ENCODE data around the gene PXYLP1. TPM values are rescaled to one million over a fixed set of nuclear protein-coding genes. Genes with fewer than 3 reads are reported as not detected.
"Not testable (repeated sequence)": the region's sequence is repeated elsewhere in the genome, so short reads cannot be mapped to it uniquely, and the experiment has no call there.

Gene PXYLP1
- total RNA-seq, 1 donor from 2014 or later = 36.3 TPM

DNA sequence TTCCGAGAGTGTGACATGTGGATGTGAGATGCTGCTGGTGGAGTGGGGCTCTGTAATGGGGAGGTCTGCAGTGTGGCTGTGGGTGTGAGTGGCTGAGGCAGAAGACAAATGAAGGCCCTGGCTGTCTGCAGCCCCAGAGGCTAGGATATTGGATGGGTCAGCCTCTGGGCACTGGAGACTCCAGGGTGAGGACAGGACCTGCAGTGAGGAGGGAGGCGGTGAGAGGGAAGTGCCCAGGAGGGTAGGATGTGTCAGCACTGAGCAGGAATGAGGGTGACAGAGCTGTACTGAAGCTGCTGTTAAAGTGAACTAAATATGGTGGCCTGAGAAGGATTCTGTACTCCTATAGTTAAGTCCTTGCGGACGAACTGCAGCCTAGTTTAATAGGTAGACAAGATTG lies 27.3 kb upstream of the PXYLP1 start:
- Histone ChIP-seq H3K4me1 (peaks cover 6% of the 10 kb centered on the region), H2AFZ (replicated peaks) (no peak overlapping the region), H3K9ac (no peak overlapping the region), H3K79me2 (ENCODE audit: low read depth) (no peaks in the 10 kb centered on the region), H3K4me2 (no peak overlapping the region), H3K27me3 (no peaks in the 10 kb centered on the region), H3K4me3 (no peak overlapping the region), H3K36me3 (no peaks in the 10 kb centered on the region), H3F3A (ENCODE audit: low read depth) (no peaks in the 10 kb centered on the region), H3K9me3 (ENCODE audit: low read depth) (no peaks in the 10 kb centered on the region), H3K27ac (no peak overlapping the region), H4K20me1 (ENCODE audit: low read depth) (no peaks in the 10 kb centered on the region)
- peaks cover 4% of the 10 kb centered on the region for H3K27me3 Mint-ChIP-seq (ENCODE audit: insufficient read depth, low read depth)
- no peak overlapping the region for H3K4me3 Mint-ChIP-seq
- no peak overlapping the region for H3K27ac Mint-ChIP-seq
- no peaks in the 10 kb centered on the region for H3K36me3 Mint-ChIP-seq
- peaks cover 3% of the 10 kb centered on the region for H3K4me1 Mint-ChIP-seq
- DNase-seq (ENCODE audit: low spot score) = no peak
- no peaks in the 10 kb centered on the region for H3K9me3 Mint-ChIP-seq
- TF ChIP-seq CTCF (IDR thresholded peaks at IDR 0.05) = no peak
- no peak for TF ChIP-seq EZH2 (IDR thresholded peaks at IDR 0.05)
- no peak for TF ChIP-seq EZH2phosphoT487 (IDR thresholded peaks at IDR 0.05)

DNA sequence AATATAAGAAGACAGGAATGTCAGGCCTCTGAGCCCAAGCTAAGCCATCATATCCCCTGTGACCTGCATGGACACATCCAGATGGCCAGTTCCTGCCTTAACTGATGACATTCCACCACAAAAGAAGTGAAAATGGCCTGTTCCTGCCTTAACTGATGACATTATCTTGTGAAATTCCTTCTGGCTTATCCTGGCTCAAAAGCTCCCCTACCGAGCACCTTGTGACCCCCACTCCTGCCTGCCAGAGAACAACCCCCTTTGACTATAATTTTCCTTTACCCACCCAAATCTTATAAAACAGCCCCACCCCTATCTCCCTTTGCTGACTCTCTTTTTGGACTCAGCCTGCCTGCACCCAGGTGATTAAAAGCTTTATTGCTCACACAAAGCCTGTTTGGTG lies 20.3 kb upstream of the PXYLP1 start:
- not testable (repeated sequence) for H3K4me1 ChIP-seq; H3K27ac ChIP-seq; H3K9me3 ChIP-seq (ENCODE audit: low read depth); H3K4me3 Mint-ChIP-seq; H3K9me3 Mint-ChIP-seq; DNase-seq (ENCODE audit: low spot score); H3K4me1 Mint-ChIP-seq; H3K27me3 Mint-ChIP-seq (ENCODE audit: insufficient read depth, low read depth); H3K36me3 ChIP-seq; H2AFZ ChIP-seq (replicated peaks); H3F3A ChIP-seq (ENCODE audit: low read depth); H3K4me3 ChIP-seq; H3K27me3 ChIP-seq; H3K79me2 ChIP-seq (ENCODE audit: low read depth); H3K36me3 Mint-ChIP-seq; H3K4me2 ChIP-seq; H4K20me1 ChIP-seq (ENCODE audit: low read depth); H3K9ac ChIP-seq; H3K27ac Mint-ChIP-seq

DNA sequence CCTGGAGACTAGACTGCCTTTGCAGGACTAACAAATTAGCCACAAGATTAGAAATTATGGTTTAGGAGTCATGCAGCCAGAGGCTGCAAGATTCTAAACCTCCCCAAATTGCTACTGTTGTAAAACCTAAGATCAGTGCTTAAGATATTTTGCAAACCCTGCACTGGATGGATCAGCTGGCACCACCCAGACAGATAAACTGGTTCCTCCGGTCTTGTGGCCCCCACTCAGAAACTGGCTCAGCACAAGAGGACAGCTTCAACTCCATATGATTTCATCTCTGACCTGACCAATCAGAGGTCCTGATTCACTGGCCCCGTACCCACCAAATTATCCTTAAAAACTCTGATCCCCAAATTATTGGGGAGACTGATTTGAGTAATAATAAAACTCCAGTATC lies 19.5 kb upstream of the PXYLP1 start:
- H3K79me2 ChIP-seq (ENCODE audit: low read depth) = no peaks in the 10 kb centered on the region
- no peaks in the 10 kb centered on the region for H3K36me3 Mint-ChIP-seq

GRCh38 chr3:141212555-141212954 lies 19.1 kb upstream of the PXYLP1 start:
- DNase-seq (ENCODE audit: low spot score) = no peak
- Mint-ChIP-seq H3K27me3 (ENCODE audit: insufficient read depth, low read depth) (peaks cover 2% of the 10 kb centered on the region), H3K9me3 (peaks cover 2% of the 10 kb centered on the region), H3K4me3 (no peak overlapping the region), H3K36me3 (no peaks in the 10 kb centered on the region), H3K4me1 (peaks cover 9% of the 10 kb centered on the region), H3K27ac (no peak overlapping the region)
- no peak overlapping the region for H3K27ac ChIP-seq
- TF ChIP-seq EZH2 (IDR thresholded peaks at IDR 0.05) (no peak), EZH2phosphoT487 (IDR thresholded peaks at IDR 0.05) (no peak), CTCF (IDR thresholded peaks at IDR 0.05) (no peak)
- no peaks in the 10 kb centered on the region for H3K36me3 ChIP-seq
- no peak overlapping the region for H3K9ac ChIP-seq
- no peaks in the 10 kb centered on the region for H3K79me2 ChIP-seq (ENCODE audit: low read depth)
- no peaks in the 10 kb centered on the region for H3K27me3 ChIP-seq
- no peak overlapping the region for H3K4me2 ChIP-seq
- H4K20me1 ChIP-seq (ENCODE audit: low read depth) = no peaks in the 10 kb centered on the region
- no peaks in the 10 kb centered on the region for H3K4me1 ChIP-seq
- no peak overlapping the region for H3K4me3 ChIP-seq
- no peaks in the 10 kb centered on the region for H3F3A ChIP-seq (ENCODE audit: low read depth)
- H3K9me3 ChIP-seq (ENCODE audit: low read depth) = no peaks in the 10 kb centered on the region
- no peak overlapping the region for H2AFZ ChIP-seq (replicated peaks)

More for the DNA sequence above, 19.5 kb upstream of the PXYLP1 start:
- TF ChIP-seq CTCF (IDR thresholded peaks at IDR 0.05) (no peak), EZH2 (IDR thresholded peaks at IDR 0.05) (no peak), EZH2phosphoT487 (IDR thresholded peaks at IDR 0.05) (no peak)
- no peaks in the 10 kb centered on the region for H4K20me1 ChIP-seq (ENCODE audit: low read depth)
- H3K9ac ChIP-seq = no peak overlapping the region
- H3K4me1 ChIP-seq = no peaks in the 10 kb centered on the region
- Mint-ChIP-seq H3K4me1 (peaks cover 8% of the 10 kb centered on the region), H3K27ac (no peak overlapping the region), H3K27me3 (ENCODE audit: insufficient read depth, low read depth) (peaks cover 2% of the 10 kb centered on the region), H3K4me3 (no peak overlapping the region), H3K9me3 (peaks cover 2% of the 10 kb centered on the region)
- H3K4me3 ChIP-seq = no peak overlapping the region
- H3K27ac ChIP-seq = no peak overlapping the region
- DNase-seq (ENCODE audit: low spot score) = no peak
- no peaks in the 10 kb centered on the region for H3K9me3 ChIP-seq (ENCODE audit: low read depth)
- H3F3A ChIP-seq (ENCODE audit: low read depth) = no peaks in the 10 kb centered on the region
- H3K4me2 ChIP-seq = no peak overlapping the region
- H2AFZ ChIP-seq (replicated peaks) = no peak overlapping the region
- no peaks in the 10 kb centered on the region for H3K27me3 ChIP-seq
- H3K36me3 ChIP-seq = no peaks in the 10 kb centered on the region
